H9 (cell line): ENCODE measurements around the gene NFIX. TPM values are rescaled to one million over a fixed set of nuclear protein-coding genes. Genes with fewer than 3 reads are reported as not detected.

ENCODE experiments used
- DNase-seq: peaks from one replicate; pipeline ENCODE4 v3.0.0-alpha.2; 2017
- H2AFZ ChIP-seq: one replicate; pipeline ENCODE4 v1.6.1; 2013; ENCODE audit warnings: mild to moderate bottlenecking, low read length, control low read depth, moderate library complexity
- H2AK5ac ChIP-seq: 2 replicates; pipeline ENCODE4 v1.6.1; 2013; ENCODE audit warnings: low read length, control low read depth, mixed read lengths; ENCODE audit not compliant: insufficient read length
- H2BK120ac ChIP-seq: one replicate; pipeline ENCODE4 v1.6.1; 2013; ENCODE audit warnings: low read depth, mild to moderate bottlenecking, low read length, control low read depth, inconsistent platforms; ENCODE audit not compliant: poor library complexity, severe bottlenecking
- H2BK12ac ChIP-seq: 2 replicates; pipeline ENCODE4 v1.6.1; 2013; ENCODE audit warnings: low read length, control low read depth, mixed read lengths, low read depth; ENCODE audit not compliant: insufficient read length
- H2BK15ac ChIP-seq: 2 replicates; pipeline ENCODE4 v1.6.1; 2013; ENCODE audit warnings: low read depth, low read length, control low read depth
- H2BK20ac ChIP-seq: one replicate; pipeline ENCODE4 v1.6.1; 2013; ENCODE audit warnings: low read depth, mild to moderate bottlenecking, low read length, control low read depth, inconsistent platforms; ENCODE audit not compliant: poor library complexity, severe bottlenecking
- H2BK5ac ChIP-seq: 2 replicates; pipeline ENCODE4 v1.6.1; 2013; ENCODE audit warnings: low read length, control low read depth, mixed read lengths; ENCODE audit not compliant: insufficient read length
- H3K14ac ChIP-seq: 2 replicates; pipeline ENCODE4 v1.6.1; 2013; ENCODE audit warnings: low read length, control low read depth; ENCODE audit not compliant: insufficient read depth
- H3K18ac ChIP-seq: 2 replicates; pipeline ENCODE4 v1.6.1; 2013; ENCODE audit warnings: low read depth, mild to moderate bottlenecking, mixed read lengths, low read length, control low read depth; ENCODE audit not compliant: insufficient read length
- H3K23ac ChIP-seq: 2 replicates; pipeline ENCODE4 v1.6.1; 2013; ENCODE audit warnings: low read length, control low read depth, mixed read lengths, low read depth; ENCODE audit not compliant: insufficient read length
- H3K23me2 ChIP-seq: 2 replicates; pipeline ENCODE4 v1.6.1; 2013; ENCODE audit warnings: low read depth, mild to moderate bottlenecking, mixed read lengths, low read length, control low read depth; ENCODE audit not compliant: insufficient read length, poor library complexity, severe bottlenecking
- H3K27ac ChIP-seq: 2 replicates; pipeline ENCODE4 v1.5.1; 2013; ENCODE audit warnings: low read length, control low read depth, mixed read lengths, low read depth; ENCODE audit not compliant: insufficient read length
- H3K27me3 ChIP-seq: 2 replicates; pipeline ENCODE4 v1.6.1; 2013; ENCODE audit warnings: low read length, control low read depth, inconsistent platforms; ENCODE audit not compliant: insufficient read depth
- H3K4ac ChIP-seq: 2 replicates; pipeline ENCODE4 v1.6.1; 2013; ENCODE audit warnings: low read depth, mild to moderate bottlenecking, control low read depth, inconsistent platforms, low read length, moderate library complexity
- H3K4me1 ChIP-seq: 2 replicates; pipeline ENCODE4 v1.6.1; 2013; ENCODE audit warnings: low read length, control low read depth, inconsistent platforms; ENCODE audit not compliant: insufficient read depth
- H3K4me2 ChIP-seq: 2 replicates; pipeline ENCODE4 v1.6.1; 2013; ENCODE audit warnings: low read length, control low read depth, mixed read lengths; ENCODE audit not compliant: insufficient read length, insufficient read depth
- H3K56ac ChIP-seq: 2 replicates; pipeline ENCODE4 v1.6.1; 2013; ENCODE audit warnings: low read depth, mild to moderate bottlenecking, mixed read lengths, low read length, control low read depth; ENCODE audit not compliant: insufficient read length
- H3K79me1 ChIP-seq: 2 replicates; pipeline ENCODE4 v1.6.1; 2013; ENCODE audit warnings: low read depth, mild to moderate bottlenecking, moderate library complexity, low read length, control low read depth, inconsistent platforms; ENCODE audit not compliant: insufficient read depth, poor library complexity, severe bottlenecking
- H3K79me2 ChIP-seq: 2 replicates; pipeline ENCODE4 v1.6.1; 2013; ENCODE audit warnings: low read length, control low read depth, inconsistent platforms; ENCODE audit not compliant: insufficient read depth
- H3K9ac ChIP-seq: 2 replicates; pipeline ENCODE4 v1.6.1; 2013; ENCODE audit warnings: low read length, control low read depth, mixed read lengths; ENCODE audit not compliant: insufficient read length; ENCODE audit errors: extremely low read depth
- H3K9me3 ChIP-seq: one replicate; pipeline ENCODE4 v1.6.1; 2013; ENCODE audit warnings: low read depth, low read length, inconsistent platforms; ENCODE audit not compliant: control insufficient read depth
- H3T11ph ChIP-seq: one replicate; pipeline ENCODE4 v1.6.1; 2013; ENCODE audit warnings: mild to moderate bottlenecking, low read length, control low read depth, inconsistent platforms
- H4K20me1 ChIP-seq: one replicate; pipeline ENCODE4 v1.6.1; 2013; ENCODE audit not compliant: control insufficient read depth, insufficient read length, insufficient read depth
- H4K5ac ChIP-seq: 2 replicates; pipeline ENCODE4 v1.6.1; 2013; ENCODE audit warnings: low read depth, mild to moderate bottlenecking, mixed read lengths, low read length, control low read depth; ENCODE audit not compliant: insufficient read length
- H4K8ac ChIP-seq: replicated peaks from 2 replicates; pipeline ENCODE4 v1.6.1; 2013; ENCODE audit warnings: low read length, control low read depth, mixed read lengths, low read depth; ENCODE audit not compliant: insufficient read length
- H4K91ac ChIP-seq: 2 replicates; pipeline ENCODE4 v1.6.1; 2013; ENCODE audit warnings: low read depth, mild to moderate bottlenecking, moderate library complexity, mixed read lengths, low read length, control low read depth; ENCODE audit not compliant: insufficient read length
- H3K27ac Mint-ChIP-seq, 3 experiments: 2 replicates in 2 of 3; 3 replicates in 1 of 3; pipeline ENCODE4 v1.8.0; 2020 to 2021; ENCODE audit warnings: mixed read lengths in 3 of 3, mild to moderate bottlenecking in 1 of 3, moderate library complexity in 1 of 3
- H3K27me3 Mint-ChIP-seq: 2 replicates; pipeline ENCODE4 v1.8.0; 2021; ENCODE audit warnings: low read depth, mild to moderate bottlenecking, moderate library complexity, mixed read lengths
- H3K36me3 Mint-ChIP-seq, 3 experiments: 2 replicates in 2 of 3; 3 replicates in 1 of 3; pipeline ENCODE4 v1.8.0; 2020 to 2021; ENCODE audit warnings: low read depth in 3 of 3, mixed read lengths in 3 of 3; ENCODE audit not compliant: insufficient read depth in 1 of 3
- H3K4me1 Mint-ChIP-seq, 2 experiments: 2 replicates each; pipeline ENCODE4 v1.8.0; 2020; ENCODE audit warnings: mixed read lengths in 2 of 2
- H3K4me3 Mint-ChIP-seq, 2 experiments: 2 replicates in 1 of 2; 3 replicates in 1 of 2; pipeline ENCODE4 v1.8.0; 2020 to 2021; ENCODE audit warnings: mild to moderate bottlenecking in 2 of 2, mixed read lengths in 2 of 2, moderate library complexity in 1 of 2
- H3K9me3 Mint-ChIP-seq, 2 experiments: 2 replicates in 1 of 2; 3 replicates in 1 of 2; pipeline ENCODE4 v1.8.0; 2020; ENCODE audit warnings: mild to moderate bottlenecking in 2 of 2, mixed read lengths in 2 of 2, moderate library complexity in 1 of 2
- CTCF ChIP-seq: fragments of 200-600 bp; sonication (generic); conservative IDR thresholded peaks from 3 replicates; pipeline ENCODE4 v1.8.0; 2021; ENCODE audit warnings: antibody characterized with exemption, mild to moderate bottlenecking
- WGBS: extraction: QIAGEN DNeasy Blood & Tissue Kit; methylation state at CpG from one replicate; pipeline ENCODE4 v1.1.7; 2013; ENCODE audit warnings: missing lambda C conversion rate, low lambda C conversion rate, mixed read lengths; ENCODE audit not compliant: insufficient read length; ENCODE audit errors: extremely low coverage; 5-methylcytosine and 5-hydroxymethylcytosine counted together
- total RNA-seq: library from RNA; stranded (reverse); gene quantifications from 2 replicates; pipeline ENCODE4 v1.2.1, GENCODE V29; 2021

NFIX gene
- total RNA-seq, 1 experiment from 2014 or later: 0.31 TPM

GRCh38 chr19:13112555-13112954 lies 117.3 kb downstream of the NFIX start:
- H3K27ac Mint-ChIP-seq: no peak overlapping the region

More at GRCh38 chr19:13112555-13112954, 117.3 kb downstream of the NFIX start:
- Histone ChIP-seq H3K56ac (no peak overlapping the region), H2BK20ac (no peak overlapping the region), H2BK12ac (no peak overlapping the region), H2AK5ac (no peak overlapping the region), H2BK120ac (no peak overlapping the region), H4K5ac (no peak overlapping the region), H3K9me3 (no peaks in the 10 kb centered on the region), H3K27me3 (no peaks in the 10 kb centered on the region), H2AFZ (no peak overlapping the region), H3K14ac (no peak overlapping the region), H3K4me2 (no peak overlapping the region), H3K27ac (no peak overlapping the region), H3K23ac (no peak overlapping the region), H4K8ac (no peak overlapping the region), H3K4me1 (no peaks in the 10 kb centered on the region), H3T11ph (no peak overlapping the region), H3K79me2 (peaks cover 7% of the 10 kb centered on the region; the same call in 1 of the 2 replicates), H2BK5ac (no peak overlapping the region), H3K4ac (no peak overlapping the region), H4K20me1 (no peaks in the 10 kb centered on the region), H3K18ac (no peak overlapping the region), H3K9ac (no peak overlapping the region), H4K91ac (no peak overlapping the region), H2BK15ac (no peak overlapping the region), H3K79me1 (no peaks in the 10 kb centered on the region), H3K23me2 (peaks cover 7% of the 10 kb centered on the region)
- Mint-ChIP-seq H3K9me3 (peaks cover 0 to 1% of the 10 kb centered on the region in 2 experiments; a peak in 2 of 5 replicates), H3K27me3 (no peaks in the 10 kb centered on the region), H3K36me3 (peaks cover 12 to 49% (median 38%) of the 10 kb centered on the region in 3 experiments; a peak in 6 of 7 replicates), H3K4me3 (no peak overlapping the region), H3K4me1 (peaks cover 11 to 13% of the 10 kb centered on the region in 2 experiments)
- DNase-seq: no peak
- TF ChIP-seq CTCF: no peak
- no CpG with 5 or more reads among the region's 10 CpGs for WGBS
